Neural cell (in vitro differentiated cells): ENCODE data around the gene C1orf35.

Source experiments
- EZH2 ChIP-seq: fragments of 200-600, 300-800 bp; shearing (Covaris generic), sonication (generic); IDR thresholded peaks from 2 replicates; pipeline ENCODE4 v1.6.1; 2014; ENCODE audit warnings: antibody characterized with exemption, low read length, borderline replicate concordance, mild to moderate bottlenecking; ENCODE audit not compliant: insufficient read depth, poor library complexity, severe bottlenecking
- MXI1 ChIP-seq: fragments of 450-650 bp; conservative IDR thresholded peaks from 2 replicates; pipeline ENCODE4 v1.6.1; 2014; ENCODE audit warnings: antibody characterized with exemption, mild to moderate bottlenecking; ENCODE audit not compliant: poor library complexity, severe bottlenecking
- POLR2AphosphoS5 ChIP-seq: IDR thresholded peaks from 2 replicates; pipeline ENCODE4 v1.6.1; 2012
- RAD21 ChIP-seq: fragments of 450-650 bp; conservative IDR thresholded peaks from 2 replicates; pipeline ENCODE4 v1.6.1; 2014; ENCODE audit warnings: antibody characterized with exemption, mild to moderate bottlenecking, moderate library complexity
- REST ChIP-seq: IDR thresholded peaks from 2 replicates; pipeline ENCODE4 v1.6.1; 2012; ENCODE audit warnings: borderline replicate concordance
- SMC3 ChIP-seq: fragments of 450-650 bp; conservative IDR thresholded peaks from 2 replicates; pipeline ENCODE4 v1.6.1; 2014; ENCODE audit warnings: antibody characterized with exemption, mild to moderate bottlenecking, moderate library complexity; ENCODE audit not compliant: poor library complexity
- TF ChIP-seq, protein P1 (sequence below): fragments of 450-650 bp; IDR thresholded peaks from 2 replicates; pipeline ENCODE4 v1.5.1; 2014; ENCODE audit warnings: antibody characterized with exemption, mild to moderate bottlenecking, moderate library complexity; ENCODE audit not compliant: poor library complexity, severe bottlenecking

GRCh38 chr1:228141226-228142044, 38.3 kb upstream of the C1orf35 start:
- TF ChIP-seq, protein P1, sequence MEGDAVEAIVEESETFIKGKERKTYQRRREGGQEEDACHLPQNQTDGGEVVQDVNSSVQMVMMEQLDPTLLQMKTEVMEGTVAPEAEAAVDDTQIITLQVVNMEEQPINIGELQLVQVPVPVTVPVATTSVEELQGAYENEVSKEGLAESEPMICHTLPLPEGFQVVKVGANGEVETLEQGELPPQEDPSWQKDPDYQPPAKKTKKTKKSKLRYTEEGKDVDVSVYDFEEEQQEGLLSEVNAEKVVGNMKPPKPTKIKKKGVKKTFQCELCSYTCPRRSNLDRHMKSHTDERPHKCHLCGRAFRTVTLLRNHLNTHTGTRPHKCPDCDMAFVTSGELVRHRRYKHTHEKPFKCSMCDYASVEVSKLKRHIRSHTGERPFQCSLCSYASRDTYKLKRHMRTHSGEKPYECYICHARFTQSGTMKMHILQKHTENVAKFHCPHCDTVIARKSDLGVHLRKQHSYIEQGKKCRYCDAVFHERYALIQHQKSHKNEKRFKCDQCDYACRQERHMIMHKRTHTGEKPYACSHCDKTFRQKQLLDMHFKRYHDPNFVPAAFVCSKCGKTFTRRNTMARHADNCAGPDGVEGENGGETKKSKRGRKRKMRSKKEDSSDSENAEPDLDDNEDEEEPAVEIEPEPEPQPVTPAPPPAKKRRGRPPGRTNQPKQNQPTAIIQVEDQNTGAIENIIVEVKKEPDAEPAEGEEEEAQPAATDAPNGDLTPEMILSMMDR, result no peak
- no peak for TF ChIP-seq REST
- TF ChIP-seq RAD21, result no peak
- no peak for TF ChIP-seq POLR2AphosphoS5
- no peak for TF ChIP-seq EZH2
- no peak for TF ChIP-seq MXI1
- TF ChIP-seq SMC3, result no peak
